Endothelial cell of coronary artery (primary cell): ENCODE results near the gene CEMIP2. TPM values are rescaled to one million over a fixed set of nuclear protein-coding genes. Genes with fewer than 3 reads are reported as not detected.

Source experiments
- total RNA-seq: library from RNA; depleted of rRNA; stranded (reverse); fragments of >200 nt; gene quantifications from 2 replicates; pipeline ENCODE4 v1.2.3, GENCODE V29; 2014

The CEMIP2 gene, protein sequence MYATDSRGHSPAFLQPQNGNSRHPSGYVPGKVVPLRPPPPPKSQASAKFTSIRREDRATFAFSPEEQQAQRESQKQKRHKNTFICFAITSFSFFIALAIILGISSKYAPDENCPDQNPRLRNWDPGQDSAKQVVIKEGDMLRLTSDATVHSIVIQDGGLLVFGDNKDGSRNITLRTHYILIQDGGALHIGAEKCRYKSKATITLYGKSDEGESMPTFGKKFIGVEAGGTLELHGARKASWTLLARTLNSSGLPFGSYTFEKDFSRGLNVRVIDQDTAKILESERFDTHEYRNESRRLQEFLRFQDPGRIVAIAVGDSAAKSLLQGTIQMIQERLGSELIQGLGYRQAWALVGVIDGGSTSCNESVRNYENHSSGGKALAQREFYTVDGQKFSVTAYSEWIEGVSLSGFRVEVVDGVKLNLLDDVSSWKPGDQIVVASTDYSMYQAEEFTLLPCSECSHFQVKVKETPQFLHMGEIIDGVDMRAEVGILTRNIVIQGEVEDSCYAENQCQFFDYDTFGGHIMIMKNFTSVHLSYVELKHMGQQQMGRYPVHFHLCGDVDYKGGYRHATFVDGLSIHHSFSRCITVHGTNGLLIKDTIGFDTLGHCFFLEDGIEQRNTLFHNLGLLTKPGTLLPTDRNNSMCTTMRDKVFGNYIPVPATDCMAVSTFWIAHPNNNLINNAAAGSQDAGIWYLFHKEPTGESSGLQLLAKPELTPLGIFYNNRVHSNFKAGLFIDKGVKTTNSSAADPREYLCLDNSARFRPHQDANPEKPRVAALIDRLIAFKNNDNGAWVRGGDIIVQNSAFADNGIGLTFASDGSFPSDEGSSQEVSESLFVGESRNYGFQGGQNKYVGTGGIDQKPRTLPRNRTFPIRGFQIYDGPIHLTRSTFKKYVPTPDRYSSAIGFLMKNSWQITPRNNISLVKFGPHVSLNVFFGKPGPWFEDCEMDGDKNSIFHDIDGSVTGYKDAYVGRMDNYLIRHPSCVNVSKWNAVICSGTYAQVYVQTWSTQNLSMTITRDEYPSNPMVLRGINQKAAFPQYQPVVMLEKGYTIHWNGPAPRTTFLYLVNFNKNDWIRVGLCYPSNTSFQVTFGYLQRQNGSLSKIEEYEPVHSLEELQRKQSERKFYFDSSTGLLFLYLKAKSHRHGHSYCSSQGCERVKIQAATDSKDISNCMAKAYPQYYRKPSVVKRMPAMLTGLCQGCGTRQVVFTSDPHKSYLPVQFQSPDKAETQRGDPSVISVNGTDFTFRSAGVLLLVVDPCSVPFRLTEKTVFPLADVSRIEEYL (N-terminal part only)
- 77.5 and 81.0 TPM in 2 replicates for total RNA-seq

GRCh38 chr9:71768388-71769174, at the start of gene CEMIP2:
Gene CEMIP2, minus strand, starts transcription at chr9:71768513. Its CDS starts 18,140 bp downstream, at chr9:71750373.

Other genes starting within 250 kb of the CEMIP2 start
- gene ABHD17B, start 142.7 kb upstream of the CEMIP2 start, total RNA-seq, result 23.9 and 24.3 TPM in 2 replicates
- gene C9orf85, start 143.1 kb upstream of the CEMIP2 start, total RNA-seq, result 11.0 and 14.7 TPM in 2 replicates